Pulmonary artery endothelial cell (primary cell): ENCODE data around the gene RASGRP2. TPM values are rescaled to one million over a fixed set of nuclear protein-coding genes. Genes with fewer than 3 reads are reported as not detected.

Source experiments
- DNase-seq: peaks from one replicate; pipeline ENCODE4 v3.0.0-alpha.2; 2011; ENCODE audit warnings: low read depth, low spot score
- total RNA-seq: library from RNA; depleted of rRNA; stranded (reverse); fragments of >200 nt; gene quantifications from 2 replicates; pipeline ENCODE4 v1.2.3, GENCODE V29; 2014

Gene RASGRP2
- total RNA-seq, 1 donor from 2014 or later, result 1.5 TPM

GRCh38 chr11:64742087-64742888 lies 1.7 kb downstream of the RASGRP2 start:
- DNase-seq, result no peak

DNA sequence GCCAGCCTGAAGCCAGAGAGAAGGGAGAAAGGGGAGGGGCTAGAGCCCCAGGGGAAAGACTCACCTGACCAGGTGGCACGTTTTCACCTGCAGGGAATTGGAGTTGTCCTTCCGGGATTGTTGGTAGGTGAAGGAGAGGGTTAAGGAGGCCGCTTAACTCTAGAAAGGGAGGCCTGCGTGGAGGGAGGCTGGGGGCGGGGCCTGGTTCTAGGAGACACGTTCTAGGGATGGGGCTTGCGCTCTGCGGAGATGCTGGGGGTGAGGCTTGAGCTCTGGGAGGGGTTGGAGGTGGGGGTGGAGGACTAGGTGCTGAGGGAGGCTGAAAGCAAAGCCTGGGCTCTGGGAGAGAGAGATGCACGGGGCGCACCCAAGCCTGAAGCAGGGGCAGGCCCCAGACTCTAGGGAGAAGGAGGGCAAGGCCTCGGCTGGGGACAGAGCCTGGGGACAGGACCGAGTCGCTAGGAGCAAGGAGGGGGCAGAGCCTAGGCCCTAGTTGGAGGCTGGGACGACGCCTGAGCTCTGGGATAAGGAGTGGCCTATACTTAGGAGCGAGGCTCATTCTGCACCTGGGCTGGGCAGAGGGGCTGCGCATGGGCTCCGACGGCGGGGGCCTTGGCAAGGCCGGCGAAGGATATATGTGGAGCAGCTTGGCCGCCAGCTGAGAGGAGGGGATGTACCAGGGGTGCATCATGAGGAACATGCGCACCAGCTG lies 2.4 kb downstream of the RASGRP2 start:
- no peak for DNase-seq

DNA sequence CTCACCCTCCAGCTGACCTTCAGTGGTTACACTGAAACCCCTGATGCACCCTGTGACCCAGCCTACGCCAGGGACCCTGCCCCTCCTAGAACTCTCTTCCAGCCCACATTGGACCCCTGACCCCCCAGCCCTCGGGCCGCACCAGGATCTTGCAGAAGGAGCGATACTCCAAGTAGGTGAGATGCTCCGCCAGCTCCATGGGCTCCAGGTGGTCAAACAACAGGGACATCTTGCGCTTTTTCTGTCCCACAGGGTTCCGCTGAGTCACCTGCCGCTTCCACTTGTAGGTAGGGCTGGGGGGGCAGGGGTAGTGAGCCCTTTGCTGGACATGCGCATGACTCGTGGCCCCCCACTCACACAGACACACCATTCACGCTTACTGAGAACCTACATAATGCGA lies 4.1 kb downstream of the RASGRP2 start:
- DNase-seq, result no peak

GRCh38 chr11:64736654-64737053 lies 7.3 kb downstream of the RASGRP2 start:
- DNase-seq, result no peak

DNA sequence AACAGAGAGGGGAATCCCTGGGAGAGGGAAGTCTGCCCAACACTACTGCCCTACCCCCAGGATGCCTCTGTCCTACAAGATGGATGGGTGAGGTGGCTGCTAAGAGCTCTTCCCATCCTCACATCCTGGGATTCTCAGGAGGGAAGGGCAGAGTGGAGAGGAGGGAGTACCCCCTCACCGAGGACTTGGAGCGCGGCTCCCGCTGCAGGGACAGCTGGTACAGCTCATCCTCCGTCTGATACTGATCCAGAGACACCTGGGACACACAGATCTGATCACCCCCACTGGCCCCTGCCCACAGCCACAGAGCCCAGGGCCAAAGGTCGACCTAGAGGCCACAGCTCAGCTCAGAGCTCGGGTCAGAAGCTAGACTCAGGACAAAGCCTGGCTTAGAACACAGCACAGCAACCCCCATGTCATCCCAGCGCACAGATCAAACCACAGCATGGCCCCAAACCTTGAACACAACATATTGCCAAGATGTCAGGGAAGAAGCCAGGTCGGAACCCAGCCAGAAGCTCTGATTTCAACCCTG lies 8.2 kb downstream of the RASGRP2 start:
- no peak for DNase-seq

- no peak for DNase-seq
Observed at GRCh38 chr11:64734811-64735724, 8.9 kb downstream of the RASGRP2 start.

- no peak for DNase-seq
Observed at GRCh38 chr11:64731601-64732000, 12.3 kb downstream of the RASGRP2 start.

GRCh38 chr11:64729851-64730382 lies 14.0 kb downstream of the RASGRP2 start:
- DNase-seq, result no peak

DNA sequence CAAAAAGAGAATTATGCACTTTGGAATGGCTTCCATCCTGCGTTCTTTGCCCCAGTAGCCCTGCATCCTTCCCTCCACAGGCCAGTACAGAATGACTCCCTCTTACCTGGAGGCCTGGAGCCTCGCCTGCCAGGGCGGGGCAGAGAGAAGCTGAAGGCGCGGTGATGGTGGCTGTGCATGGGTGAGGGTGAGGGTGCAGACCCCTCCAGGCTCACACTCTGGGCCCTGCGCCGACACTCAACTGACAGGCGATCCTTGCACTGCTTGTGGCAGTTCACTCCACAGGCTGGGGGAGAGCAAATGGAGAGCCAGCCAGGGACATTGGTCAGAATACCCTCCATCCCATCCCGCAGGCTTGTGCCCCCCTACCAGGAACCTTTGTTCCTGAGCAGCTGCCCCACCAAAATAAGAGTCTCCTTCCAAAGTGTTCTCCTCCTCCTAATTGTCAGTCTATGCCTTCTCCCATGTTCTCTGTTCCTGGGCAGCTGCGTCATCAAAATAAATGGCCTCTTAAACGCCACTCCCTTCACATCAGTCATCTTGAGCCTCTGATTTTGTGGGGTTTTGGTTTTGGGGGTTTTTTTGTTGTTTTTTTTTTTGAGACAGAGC lies 15.1 kb downstream of the RASGRP2 start:
- DNase-seq, result no peak

GRCh38 chr11:64726867-64727530 lies 16.9 kb downstream of the RASGRP2 start:
- no peak for DNase-seq

- DNase-seq, result no peak
Observed at GRCh38 chr11:64726211-64726641, 17.7 kb downstream of the RASGRP2 start.

GRCh38 chr11:64724863-64725532 lies 18.9 kb downstream of the RASGRP2 start:
- no peak for DNase-seq

- no peak for DNase-seq
Observed at GRCh38 chr11:64723907-64724862, 19.8 kb downstream of the RASGRP2 start.

GRCh38 chr11:64723117-64723906 lies 20.6 kb downstream of the RASGRP2 start, which contains the start of gene NRXN2:
TSS of gene NRXN2 (minus strand) at chr11:64723197. CDS start at chr11:64713699, 9,498 bp downstream.
- no peak for DNase-seq

DNA sequence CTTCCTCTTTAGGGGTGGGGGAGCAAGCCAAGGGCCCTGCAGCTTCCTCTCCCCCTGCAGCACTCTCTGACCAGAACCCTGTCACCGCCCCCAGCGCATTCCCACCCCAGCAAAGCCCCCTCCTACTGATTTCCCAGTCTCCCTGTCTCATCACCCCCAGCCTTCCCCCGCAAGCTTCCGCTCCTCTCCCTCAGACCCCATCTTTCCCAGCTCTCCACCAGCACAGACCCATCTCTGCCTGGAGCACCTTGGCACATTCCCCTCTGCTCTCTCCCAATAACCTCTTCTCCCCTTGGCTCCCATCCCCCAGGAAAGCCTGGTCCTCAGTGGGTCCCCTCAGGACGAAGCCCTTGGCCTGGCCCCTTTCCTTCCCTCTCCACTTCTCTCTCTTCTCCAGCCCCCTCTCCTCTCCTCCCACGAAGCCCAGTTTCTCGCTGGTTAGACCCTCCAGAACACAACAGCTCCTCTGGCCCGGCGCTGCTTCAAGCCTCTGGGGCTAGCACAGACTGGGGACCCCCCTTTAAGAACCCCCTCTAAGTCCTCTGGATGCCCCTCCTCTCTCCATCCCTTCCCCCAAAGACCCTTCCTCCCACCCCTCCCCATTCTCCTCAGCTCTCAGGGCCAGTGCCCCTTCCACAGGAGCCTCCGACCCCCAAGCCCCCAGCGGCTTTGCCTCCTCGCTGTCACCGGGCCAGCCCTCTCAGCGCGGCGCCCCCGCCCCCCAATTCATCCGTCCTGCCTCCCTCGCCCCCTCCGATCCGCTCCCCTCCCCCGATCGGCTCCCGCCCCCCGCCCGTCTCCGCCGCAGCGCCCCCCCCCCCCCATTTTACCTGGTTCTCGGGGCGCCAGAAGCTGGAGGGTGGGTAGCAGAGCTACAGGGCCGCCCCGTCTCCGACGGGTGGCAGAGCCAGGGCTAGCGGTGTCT lies 21.5 kb downstream of the RASGRP2 start:
- no peak for DNase-seq

DNA sequence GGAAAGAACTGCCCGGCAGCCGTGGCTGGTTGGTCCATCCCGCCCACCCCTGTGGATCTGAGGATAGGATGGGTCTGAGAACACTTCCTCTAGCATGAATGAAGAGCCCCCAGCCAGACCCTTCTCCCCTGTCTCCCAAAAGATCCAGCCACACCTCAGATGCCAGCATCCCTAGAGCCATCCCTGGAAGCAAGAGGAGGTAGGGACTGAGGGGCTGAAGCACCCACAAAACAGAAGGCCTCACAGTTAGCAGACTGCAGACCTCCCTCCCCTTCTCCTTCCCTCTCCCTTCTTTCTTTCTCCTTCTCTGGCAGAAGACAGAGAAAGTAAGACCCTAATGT lies 22.6 kb downstream of the RASGRP2 start:
- DNase-seq, result no peak
